ENCODE results near the gene DUT. TPM values are rescaled to one million over a fixed set of nuclear protein-coding genes. Genes with fewer than 3 reads are reported as not detected.

Gene DUT
- total RNA-seq, 1 donor from 2014 or later = 79.7 TPM

DNA sequence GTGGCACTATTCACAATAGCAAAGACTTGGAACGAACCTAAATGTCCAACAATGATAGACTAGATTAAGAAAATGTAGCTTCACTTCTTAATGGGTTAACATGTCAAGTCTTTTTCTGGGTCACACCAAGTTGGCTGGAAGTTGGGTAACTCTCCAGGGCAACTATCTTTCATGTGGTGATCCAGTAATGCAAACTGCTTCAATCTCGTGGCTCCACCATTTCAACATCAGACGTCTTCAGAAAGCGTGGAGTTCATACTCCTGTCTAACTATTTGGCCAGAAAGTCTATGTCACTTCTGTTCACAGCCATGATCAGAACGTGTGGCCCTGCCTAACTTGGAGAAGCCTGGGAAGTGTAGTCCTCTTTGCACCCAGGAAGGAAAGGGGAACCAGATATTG is 32.2 kb downstream of the DUT start:
- no peak overlapping the region for H3K27ac Mint-ChIP-seq

GRCh38 chr15:48365575-48365974 is 34.3 kb downstream of the DUT start:
- TF ChIP-seq, protein P1, sequence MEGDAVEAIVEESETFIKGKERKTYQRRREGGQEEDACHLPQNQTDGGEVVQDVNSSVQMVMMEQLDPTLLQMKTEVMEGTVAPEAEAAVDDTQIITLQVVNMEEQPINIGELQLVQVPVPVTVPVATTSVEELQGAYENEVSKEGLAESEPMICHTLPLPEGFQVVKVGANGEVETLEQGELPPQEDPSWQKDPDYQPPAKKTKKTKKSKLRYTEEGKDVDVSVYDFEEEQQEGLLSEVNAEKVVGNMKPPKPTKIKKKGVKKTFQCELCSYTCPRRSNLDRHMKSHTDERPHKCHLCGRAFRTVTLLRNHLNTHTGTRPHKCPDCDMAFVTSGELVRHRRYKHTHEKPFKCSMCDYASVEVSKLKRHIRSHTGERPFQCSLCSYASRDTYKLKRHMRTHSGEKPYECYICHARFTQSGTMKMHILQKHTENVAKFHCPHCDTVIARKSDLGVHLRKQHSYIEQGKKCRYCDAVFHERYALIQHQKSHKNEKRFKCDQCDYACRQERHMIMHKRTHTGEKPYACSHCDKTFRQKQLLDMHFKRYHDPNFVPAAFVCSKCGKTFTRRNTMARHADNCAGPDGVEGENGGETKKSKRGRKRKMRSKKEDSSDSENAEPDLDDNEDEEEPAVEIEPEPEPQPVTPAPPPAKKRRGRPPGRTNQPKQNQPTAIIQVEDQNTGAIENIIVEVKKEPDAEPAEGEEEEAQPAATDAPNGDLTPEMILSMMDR (IDR thresholded peaks at IDR 0.05; ENCODE audit: unreplicated experiment) = no peak
- no peak for DNase-seq (ENCODE audit: low spot score in 2 of 2, unreplicated experiment in 2 of 2)
- peaks cover 15% of the 10 kb centered on the region for H3K9me3 Mint-ChIP-seq
- H3K27ac Mint-ChIP-seq = no peak overlapping the region
- H3K4me3 Mint-ChIP-seq = no peak overlapping the region
- H3K4me1 Mint-ChIP-seq = no peaks in the 10 kb centered on the region
- H3K27me3 Mint-ChIP-seq (ENCODE audit: low read depth) = no peaks in the 10 kb centered on the region
- no peaks in the 10 kb centered on the region for H3K36me3 Mint-ChIP-seq

More for the DNA sequence above, 32.2 kb downstream of the DUT start:
- peaks cover 5% of the 10 kb centered on the region for H3K4me1 Mint-ChIP-seq
- H3K27me3 Mint-ChIP-seq (ENCODE audit: low read depth) = no peaks in the 10 kb centered on the region
- TF ChIP-seq, protein P1 (IDR thresholded peaks at IDR 0.05; ENCODE audit: unreplicated experiment) = no peak
- DNase-seq (ENCODE audit: low spot score in 2 of 2, unreplicated experiment in 2 of 2) = no peak
- no peak overlapping the region for H3K4me3 Mint-ChIP-seq
- H3K36me3 Mint-ChIP-seq = no peaks in the 10 kb centered on the region
- peaks cover 15% of the 10 kb centered on the region for H3K9me3 Mint-ChIP-seq

- no peak overlapping the region for H3K27ac Mint-ChIP-seq
- H3K36me3 Mint-ChIP-seq = no peaks in the 10 kb centered on the region
- TF ChIP-seq, protein P1 (IDR thresholded peaks at IDR 0.05; ENCODE audit: unreplicated experiment) = no peak
- DNase-seq (ENCODE audit: low spot score in 2 of 2, unreplicated experiment in 2 of 2) = no peak
- no peaks in the 10 kb centered on the region for H3K27me3 Mint-ChIP-seq (ENCODE audit: low read depth)
- no peak overlapping the region for H3K4me3 Mint-ChIP-seq
- H3K9me3 Mint-ChIP-seq = peaks cover 11% of the 10 kb centered on the region
- H3K4me1 Mint-ChIP-seq = no peaks in the 10 kb centered on the region
Observed at GRCh38 chr15:48366584-48367312, 35.5 kb downstream of the DUT start.

GRCh38 chr15:48367483-48367882 is 36.3 kb downstream of the DUT start:
- no peak for DNase-seq (ENCODE audit: low spot score in 2 of 2, unreplicated experiment in 2 of 2)
- H3K4me3 Mint-ChIP-seq = no peak overlapping the region
- H3K27me3 Mint-ChIP-seq (ENCODE audit: low read depth) = no peaks in the 10 kb centered on the region
- TF ChIP-seq, protein P1 (IDR thresholded peaks at IDR 0.05; ENCODE audit: unreplicated experiment) = no peak
- H3K27ac Mint-ChIP-seq = no peak overlapping the region
- H3K9me3 Mint-ChIP-seq = peaks cover 7% of the 10 kb centered on the region
- H3K4me1 Mint-ChIP-seq = no peaks in the 10 kb centered on the region
- no peaks in the 10 kb centered on the region for H3K36me3 Mint-ChIP-seq

DNA sequence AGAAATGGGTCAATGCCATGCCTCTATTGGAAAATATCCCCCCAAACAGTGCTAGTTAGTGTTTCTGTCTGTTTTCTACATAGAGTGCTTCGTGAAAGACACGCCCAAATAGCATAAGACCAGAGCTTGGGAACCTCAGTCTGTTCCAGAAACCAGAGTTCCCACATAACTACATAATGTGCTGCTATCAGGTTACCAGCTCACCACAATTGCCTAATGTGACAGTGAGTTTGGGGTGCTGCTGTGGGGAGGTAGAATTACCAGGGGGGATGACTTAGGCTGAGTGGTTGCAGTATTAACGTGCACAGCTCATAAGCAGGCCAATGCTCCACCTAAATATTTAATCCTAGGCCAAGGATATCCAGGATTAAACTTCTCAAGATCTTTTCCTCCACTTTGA is 39.2 kb downstream of the DUT start:
- TF ChIP-seq, protein P1 (IDR thresholded peaks at IDR 0.05; ENCODE audit: unreplicated experiment) = no peak
- Mint-ChIP-seq H3K27me3 (ENCODE audit: low read depth) (peaks cover 7% of the 10 kb centered on the region), H3K36me3 (no peaks in the 10 kb centered on the region), H3K4me3 (no peak overlapping the region), H3K4me1 (peaks cover 5% of the 10 kb centered on the region), H3K27ac (no peak overlapping the region), H3K9me3 (peaks cover 3% of the 10 kb centered on the region)
- no peak for DNase-seq (ENCODE audit: low spot score in 2 of 2, unreplicated experiment in 2 of 2)
